Activated naive CD4-positive, alpha-beta T cell (primary cell): ENCODE results near the gene KANSL1.
"Not testable (repeated sequence)": the region's sequence is repeated elsewhere in the genome, so short reads cannot be mapped to it uniquely, and the experiment has no call there.

ENCODE experiments used
- DNase-seq, 4 experiments: peaks; one replicate each; lab custom pipeline; 2025; lab: John Stamatoyannopoulos, UW

Gene KANSL1

GRCh38 chr17:46020023-46020761, 173.0 kb downstream of the KANSL1 start:
- peak in 2 of 4 experiments; percentile 12 to 48 for DNase-seq

GRCh38 chr17:46019408-46019925, 173.8 kb downstream of the KANSL1 start:
- not testable (repeated sequence) for DNase-seq

- no peak for DNase-seq
These were observed 179.6 kb downstream of the KANSL1 start for GRCh38 chr17:46013502-46014165.

- no peak for DNase-seq
These were observed 180.1 kb downstream of the KANSL1 start for GRCh38 chr17:46013127-46013501.

GRCh38 chr17:46012506-46013079, 180.6 kb downstream of the KANSL1 start:
- DNase-seq, result no peak

- DNase-seq, result no peak
These were observed 181.3 kb downstream of the KANSL1 start for GRCh38 chr17:46011711-46012505.

- no peak for DNase-seq
These were observed 182.5 kb downstream of the KANSL1 start for GRCh38 chr17:46010597-46011186.

GRCh38 chr17:46009681-46010596, 183.3 kb downstream of the KANSL1 start:
- DNase-seq, result no peak

- DNase-seq, result no peak
These were observed 184.6 kb downstream of the KANSL1 start for GRCh38 chr17:46008591-46008990.

GRCh38 chr17:46007461-46007965, 185.7 kb downstream of the KANSL1 start:
- no peak for DNase-seq

- DNase-seq, result not testable (repeated sequence)
These were observed 187.1 kb downstream of the KANSL1 start for GRCh38 chr17:46006082-46006481.

- DNase-seq, result no peak
These were observed 189.1 kb downstream of the KANSL1 start for GRCh38 chr17:46003907-46004748.

GRCh38 chr17:46002973-46003316, 190.3 kb downstream of the KANSL1 start:
- no peak for DNase-seq

- DNase-seq, result peak; percentile 40 to 61 (median 56)
These were observed 190.8 kb downstream of the KANSL1 start for GRCh38 chr17:46002311-46002972.

- no peak for DNase-seq
These were observed 191.6 kb downstream of the KANSL1 start for GRCh38 chr17:46001390-46002310.

- DNase-seq, result no peak
These were observed 192.5 kb downstream of the KANSL1 start for GRCh38 chr17:46000757-46001156.

- DNase-seq, result no peak
These were observed 192.9 kb downstream of the KANSL1 start for GRCh38 chr17:46000292-46000691.

- no peak for DNase-seq
These were observed 193.3 kb downstream of the KANSL1 start for GRCh38 chr17:45999900-46000290.
